Smooth muscle cell (in vitro differentiated cells): ENCODE results near the gene QSOX2. TPM values are rescaled to one million over a fixed set of nuclear protein-coding genes. Genes with fewer than 3 reads are reported as not detected.
A peak's percentile ranks its signal among the peaks of the same experiment; 100 is the strongest.

Source experiments
- DNase-seq: peaks from one replicate; lab custom pipeline; 2025; ENCODE audit not compliant: unreplicated experiment; lab: John Stamatoyannopoulos, UW
- H2AFZ ChIP-seq: fragments of 200-600 bp; sonication (generic); 2 replicates; pipeline ENCODE4 v1.6.0; 2016; ENCODE audit warnings: antibody characterized with exemption, low read depth, mild to moderate bottlenecking
- H3F3A ChIP-seq: fragments of 200-600 bp; sonication (generic); 2 replicates; pipeline ENCODE4 v1.6.0; 2017; ENCODE audit warnings: antibody characterized with exemption, low read depth
- H3K27ac ChIP-seq: fragments of 200-600 bp; sonication (generic); 2 replicates; pipeline ENCODE4 v1.5.1; 2016; ENCODE audit warnings: low read depth, mild to moderate bottlenecking
- H3K27me3 ChIP-seq: fragments of 200-600 bp; sonication (generic); 2 replicates; pipeline ENCODE4 v1.6.1; 2016; ENCODE audit warnings: low read depth, mild to moderate bottlenecking
- H3K36me3 ChIP-seq: fragments of 200-600 bp; sonication (generic); 2 replicates; pipeline ENCODE4 v1.5.1; 2016; ENCODE audit warnings: low read depth
- H3K4me1 ChIP-seq: fragments of 200-600 bp; sonication (generic); 2 replicates; pipeline ENCODE4 v1.5.1; 2016; ENCODE audit warnings: low read depth
- H3K4me2 ChIP-seq: fragments of 200-600 bp; sonication (generic); 2 replicates; pipeline ENCODE4 v1.6.0; 2016; ENCODE audit warnings: mild to moderate bottlenecking
- H3K4me3 ChIP-seq: fragments of 200-600 bp; sonication (generic); 2 replicates; pipeline ENCODE4 v1.5.1; 2016; ENCODE audit warnings: mild to moderate bottlenecking
- H3K79me2 ChIP-seq: fragments of 200-600 bp; sonication (generic); 2 replicates; pipeline ENCODE4 v1.6.0; 2016; ENCODE audit warnings: low read depth, mild to moderate bottlenecking
- H3K9ac ChIP-seq: fragments of 200-600 bp; sonication (generic); 2 replicates; pipeline ENCODE4 v1.6.0; 2016; ENCODE audit warnings: low read depth
- H3K9me3 ChIP-seq: fragments of 200-600 bp; sonication (generic); replicated peaks from 2 replicates; pipeline ENCODE4 v1.5.1; 2016; ENCODE audit warnings: low read depth
- H4K20me1 ChIP-seq: fragments of 200-600 bp; sonication (generic); 2 replicates; pipeline ENCODE4 v1.6.0; 2016; ENCODE audit warnings: low read depth
- CTCF ChIP-seq: fragments of 200-600 bp; sonication (generic); IDR thresholded peaks from 2 replicates; pipeline ENCODE4 v1.5.1; 2017; ENCODE audit warnings: borderline replicate concordance, mild to moderate bottlenecking, antibody characterized with exemption; ENCODE audit not compliant: insufficient read depth, poor library complexity, severe bottlenecking
- WGBS: methylation state at CpG from one replicate; pipeline ENCODE4 v1.1.7; 2016; ENCODE audit warnings: low lambda C conversion rate; 5-methylcytosine and 5-hydroxymethylcytosine counted together
- polyA plus RNA-seq: library from polyadenylated mRNA; unstranded; fragments of >200 nt; fragmentation: Nextera tagmentation; extraction: Ambion mirVana; gene quantifications from 2 replicates; pipeline ENCODE4 v1.2.1, GENCODE V29; 2016
- total RNA-seq: library from RNA; depleted of rRNA; stranded (reverse); fragments of >200 nt; gene quantifications from 2 replicates; pipeline ENCODE4 v1.2.3, GENCODE V29; 2014

The QSOX2 gene
- total and polyA plus RNA-seq, 2 experiments from 2014 or later = 1.9 to 8.7 TPM

DNA sequence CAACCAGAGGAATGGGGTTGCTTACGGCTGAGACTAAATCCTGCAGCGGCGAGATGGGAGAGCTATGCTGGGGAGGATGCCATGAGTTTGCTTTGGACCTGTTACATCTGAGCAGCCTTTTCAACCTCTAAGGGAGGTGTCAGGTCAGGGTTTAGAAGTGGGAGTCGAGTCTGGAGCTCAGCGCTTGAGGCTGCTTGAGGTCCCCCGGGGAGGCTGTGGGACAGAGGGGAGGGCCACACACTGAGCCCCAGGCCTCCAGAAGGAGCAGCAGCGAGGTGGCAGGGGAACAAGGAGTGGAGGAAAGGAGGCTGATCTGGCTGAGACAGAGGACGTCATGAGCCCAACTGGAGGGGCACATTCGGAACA is 1.9 kb upstream of the QSOX2 start:
- Histone ChIP-seq H3K27ac (no peak overlapping the region), H3K36me3 (no peaks in the 10 kb centered on the region), H4K20me1 (peaks cover 19% of the 10 kb centered on the region), H3K4me2 (no peak overlapping the region), H3F3A (no peaks in the 10 kb centered on the region), H3K9me3 (no peaks in the 10 kb centered on the region), H3K4me3 (no peak overlapping the region), H3K9ac (no peak overlapping the region), H3K27me3 (no peaks in the 10 kb centered on the region), H3K79me2 (peaks cover 6% of the 10 kb centered on the region), H3K4me1 (peaks cover 16% of the 10 kb centered on the region), H2AFZ (no peak overlapping the region)
- no peak for TF ChIP-seq CTCF
- WGBS = 77% methylated on average over 8 of the region's 9 CpGs
- DNase-seq = no peak

DNA sequence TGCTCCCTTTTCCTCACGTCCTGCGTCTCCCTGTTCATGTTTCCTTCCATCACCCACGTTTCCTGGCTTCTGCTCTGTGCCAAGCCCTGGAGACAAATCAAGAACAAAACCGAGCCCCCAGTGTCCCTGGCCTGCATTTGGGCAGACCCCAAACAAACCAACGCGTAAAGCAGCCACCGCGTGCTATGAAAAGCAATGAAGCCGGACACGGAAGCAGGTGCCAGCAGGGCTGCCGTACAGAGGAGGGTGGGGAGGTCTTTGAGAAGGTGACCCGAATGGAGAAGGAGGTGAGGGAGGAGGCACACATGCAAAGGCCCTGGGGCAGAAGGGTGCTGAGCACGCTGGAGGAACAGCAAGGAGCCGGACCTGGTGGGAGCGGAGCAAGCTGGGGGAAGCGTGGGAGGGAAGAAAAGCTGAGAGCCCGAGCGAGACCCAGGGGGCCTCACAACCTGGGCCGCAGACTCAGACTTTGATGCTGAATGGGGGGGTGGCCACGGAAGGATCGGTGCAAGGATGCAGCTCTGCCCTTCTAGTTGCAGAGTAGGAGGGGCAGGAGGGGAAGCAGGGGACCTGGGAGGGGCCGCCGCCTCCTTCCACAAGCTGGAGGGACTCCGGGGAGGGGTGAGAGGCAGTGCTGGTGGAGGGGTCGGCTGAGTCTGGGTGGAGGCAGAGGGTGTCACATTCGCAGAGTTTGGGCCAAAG is 1.4 kb upstream of the QSOX2 start:
- no peaks in the 10 kb centered on the region for H3K9me3 ChIP-seq
- H3K4me2 ChIP-seq = no peak overlapping the region
- peaks cover 16% of the 10 kb centered on the region for H3K4me1 ChIP-seq
- H3K27ac ChIP-seq = no peak overlapping the region
- H3K27me3 ChIP-seq = no peaks in the 10 kb centered on the region
- no peak overlapping the region for H3K4me3 ChIP-seq
- H2AFZ ChIP-seq = no peak overlapping the region
- DNase-seq = no peak
- peaks cover 6% of the 10 kb centered on the region for H3K79me2 ChIP-seq
- no peak overlapping the region for H3K9ac ChIP-seq
- peaks cover 24% of the 10 kb centered on the region for H4K20me1 ChIP-seq
- no peaks in the 10 kb centered on the region for H3K36me3 ChIP-seq
- TF ChIP-seq CTCF = no peak
- 90% methylated on average over 26 of the region's 26 CpGs for WGBS
- no peaks in the 10 kb centered on the region for H3F3A ChIP-seq

DNA sequence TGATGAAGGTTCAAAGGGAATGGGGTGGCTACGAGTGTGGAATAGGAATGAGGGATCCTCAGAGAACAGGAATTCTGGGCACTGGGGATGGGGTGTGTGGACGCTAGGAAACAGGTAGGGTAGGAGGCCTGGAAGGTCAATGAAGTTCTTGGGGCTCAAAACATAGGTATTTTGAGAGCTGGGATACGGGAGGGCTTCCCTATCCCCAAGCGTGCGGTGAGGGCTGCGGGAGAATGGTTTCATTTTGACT is 718 bp downstream of the QSOX2 start:
- no peak for TF ChIP-seq CTCF
- no peak for DNase-seq
- 4% methylated on average over 6 of the region's 6 CpGs for WGBS
- no peaks in the 10 kb centered on the region for H3K9me3 ChIP-seq
- peaks cover 16% of the 10 kb centered on the region for H3K4me1 ChIP-seq
- no peak overlapping the region for H3K9ac ChIP-seq
- peak overlapping the region; percentile 95 for H3K4me2 ChIP-seq
- H3K27ac ChIP-seq = no peak overlapping the region
- H3K27me3 ChIP-seq = no peaks in the 10 kb centered on the region
- H2AFZ ChIP-seq = no peak overlapping the region
- H3K36me3 ChIP-seq = no peaks in the 10 kb centered on the region
- no peaks in the 10 kb centered on the region for H3F3A ChIP-seq
- H3K79me2 ChIP-seq = peaks cover 9% of the 10 kb centered on the region
- peak overlapping the region; percentile 60 for H3K4me3 ChIP-seq
- peaks cover 44% of the 10 kb centered on the region for H4K20me1 ChIP-seq
